Tibial nerve (tissue), 4 donors: Measurements from ENCODE around the gene TEPSIN.

Experiments
- EP300 ChIP-seq, 2 donors: sonication (generic); formaldehyde crosslinking; IDR thresholded peaks; one replicate each; pipeline ENCODE4 v1.6.1; 2017; ENCODE audit warnings: antibody characterized with exemption in 2 of 2, mild to moderate bottlenecking in 1 of 2
- POLR2A ChIP-seq, 2 donors: fragments of 450-650 bp; IDR thresholded peaks; one replicate each; pipeline ENCODE4 v1.6.1; 2017; ENCODE audit warnings: antibody characterized with exemption in 2 of 2, mild to moderate bottlenecking in 2 of 2, moderate library complexity in 2 of 2
- TF ChIP-seq, protein P1 (sequence below), 5 experiments: fragments of 200-600 bp in 3 of 5; fragments of 450-650 bp in 2 of 5; sonication (generic) in 3 of 5; IDR thresholded peaks; one replicate each; pipeline ENCODE4 v1.5.1; 2016 to 2019; ENCODE audit warnings: antibody characterized with exemption in 5 of 5, mild to moderate bottlenecking in 3 of 5, moderate library complexity in 2 of 5

DNA sequence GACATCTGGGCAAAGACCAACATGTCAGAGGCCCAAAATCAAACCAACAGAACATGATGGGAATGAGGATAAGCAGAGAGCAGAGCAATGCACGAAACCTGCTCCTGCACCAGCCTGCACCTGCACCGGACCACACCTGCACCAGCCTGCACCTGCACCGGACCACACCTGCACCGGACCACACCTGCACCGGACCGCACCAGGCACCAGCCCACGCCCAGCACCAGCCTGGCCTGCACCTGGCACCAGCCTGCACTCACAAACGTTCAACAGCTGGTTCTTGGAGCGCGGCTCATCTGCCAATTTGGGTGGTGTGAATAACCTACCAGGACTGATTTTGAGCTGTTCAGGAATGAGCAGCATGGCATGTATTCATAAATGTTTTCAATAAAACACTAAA, 34.3 kb downstream of the TEPSIN start:
- TF ChIP-seq, protein P1, sequence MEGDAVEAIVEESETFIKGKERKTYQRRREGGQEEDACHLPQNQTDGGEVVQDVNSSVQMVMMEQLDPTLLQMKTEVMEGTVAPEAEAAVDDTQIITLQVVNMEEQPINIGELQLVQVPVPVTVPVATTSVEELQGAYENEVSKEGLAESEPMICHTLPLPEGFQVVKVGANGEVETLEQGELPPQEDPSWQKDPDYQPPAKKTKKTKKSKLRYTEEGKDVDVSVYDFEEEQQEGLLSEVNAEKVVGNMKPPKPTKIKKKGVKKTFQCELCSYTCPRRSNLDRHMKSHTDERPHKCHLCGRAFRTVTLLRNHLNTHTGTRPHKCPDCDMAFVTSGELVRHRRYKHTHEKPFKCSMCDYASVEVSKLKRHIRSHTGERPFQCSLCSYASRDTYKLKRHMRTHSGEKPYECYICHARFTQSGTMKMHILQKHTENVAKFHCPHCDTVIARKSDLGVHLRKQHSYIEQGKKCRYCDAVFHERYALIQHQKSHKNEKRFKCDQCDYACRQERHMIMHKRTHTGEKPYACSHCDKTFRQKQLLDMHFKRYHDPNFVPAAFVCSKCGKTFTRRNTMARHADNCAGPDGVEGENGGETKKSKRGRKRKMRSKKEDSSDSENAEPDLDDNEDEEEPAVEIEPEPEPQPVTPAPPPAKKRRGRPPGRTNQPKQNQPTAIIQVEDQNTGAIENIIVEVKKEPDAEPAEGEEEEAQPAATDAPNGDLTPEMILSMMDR (IDR thresholded peaks at IDR 0.05): no peak
- TF ChIP-seq POLR2A (IDR thresholded peaks at IDR 0.05) (no peak), EP300 (IDR thresholded peaks at IDR 0.05) (no peak)
